Measurements from ENCODE around the gene ARHGAP24. TPM values are rescaled to one million over a fixed set of nuclear protein-coding genes. Genes with fewer than 3 reads are reported as not detected.

ARHGAP24 gene
- total and polyA plus RNA-seq, 4 donors, result 10.0 to 79.4 (median 21.6) TPM

GRCh38 chr4:85577307-85577706 is 102.4 kb downstream of the ARHGAP24 start:
- no peak overlapping the region for H3K9ac ChIP-seq (ENCODE audit: insufficient read depth in 1 of 2, low read length in 2 of 2)
- no peaks in the 10 kb centered on the region for H3K27me3 ChIP-seq (ENCODE audit: control insufficient read depth in 3 of 3, insufficient read depth in 3 of 3, low read length in 2 of 3)
- no peak overlapping the region for H3K4me3 ChIP-seq
- no peaks in the 10 kb centered on the region for H3K9me3 ChIP-seq (ENCODE audit: control insufficient read depth in 4 of 4, insufficient read depth in 3 of 4, low read length in 3 of 4)
- 71 to 73% methylated on average over 4 of the region's 4 CpGs for WGBS, 2 donors
- no peak for DNase-seq
- no peak overlapping the region for H3K27ac ChIP-seq (ENCODE audit: low read depth in 1 of 2, low read length in 1 of 2)
- H3K4me1 ChIP-seq (ENCODE audit: control insufficient read depth in 5 of 5, insufficient read depth in 5 of 5, low read length in 5 of 5), result no peaks in the 10 kb centered on the region
- ATAC-seq (ENCODE audit: insufficient read depth, low FRiP score), result no peak
- TF ChIP-seq CTCF (IDR thresholded peaks at IDR 0.05; ENCODE audit: control extremely low read depth, extremely low read depth), result no peak
- H3K36me3 ChIP-seq (ENCODE audit: control insufficient read depth in 4 of 4, insufficient read depth in 4 of 4, low read length in 4 of 4), result no peaks in the 10 kb centered on the region

DNA sequence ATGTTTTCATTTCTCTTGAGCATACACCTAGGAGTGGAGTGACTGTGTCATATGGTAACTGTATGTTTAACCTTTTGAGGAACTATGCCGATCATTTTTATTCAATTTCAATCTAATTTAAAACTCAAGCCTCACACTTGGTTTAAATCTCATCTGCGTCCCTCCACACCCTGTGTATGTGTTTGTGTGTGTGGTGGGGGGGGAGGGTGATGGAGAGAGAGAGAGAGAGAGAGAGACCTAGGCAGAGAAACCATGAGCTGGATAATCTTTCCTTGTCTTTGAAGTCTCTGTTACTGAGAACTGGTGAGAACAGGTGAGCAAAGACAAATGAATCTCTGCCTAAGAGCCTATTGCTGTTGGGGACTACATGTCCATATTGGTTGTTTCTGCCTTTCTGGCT is 105.0 kb downstream of the ARHGAP24 start:
- Histone ChIP-seq H3K36me3 (ENCODE audit: control insufficient read depth in 4 of 4, insufficient read depth in 4 of 4, low read length in 4 of 4) (no peaks in the 10 kb centered on the region), H3K4me3 (no peak overlapping the region), H3K27me3 (ENCODE audit: control insufficient read depth in 3 of 3, insufficient read depth in 3 of 3, low read length in 2 of 3) (no peaks in the 10 kb centered on the region), H3K27ac (ENCODE audit: low read depth in 1 of 2, low read length in 1 of 2) (no peak overlapping the region), H3K4me1 (ENCODE audit: control insufficient read depth in 5 of 5, insufficient read depth in 5 of 5, low read length in 5 of 5) (no peaks in the 10 kb centered on the region), H3K9me3 (ENCODE audit: control insufficient read depth in 4 of 4, insufficient read depth in 3 of 4, low read length in 3 of 4) (no peaks in the 10 kb centered on the region), H3K9ac (ENCODE audit: insufficient read depth in 1 of 2, low read length in 2 of 2) (no peak overlapping the region)
- no peak for TF ChIP-seq CTCF (IDR thresholded peaks at IDR 0.05; ENCODE audit: control extremely low read depth, extremely low read depth)
- DNase-seq, result no peak
- 88 to 100% methylated on average over 2 of the region's 2 CpGs for WGBS, 2 donors
- no peak for ATAC-seq (ENCODE audit: insufficient read depth, low FRiP score)

- no peaks in the 10 kb centered on the region for H3K9me3 ChIP-seq (ENCODE audit: control insufficient read depth in 4 of 4, insufficient read depth in 3 of 4, low read length in 3 of 4)
- H3K9ac ChIP-seq (ENCODE audit: insufficient read depth in 1 of 2, low read length in 2 of 2), result no peak overlapping the region
- H3K27me3 ChIP-seq (ENCODE audit: control insufficient read depth in 3 of 3, insufficient read depth in 3 of 3, low read length in 2 of 3), result no peaks in the 10 kb centered on the region
- DNase-seq (no peak), ATAC-seq (ENCODE audit: insufficient read depth, low FRiP score) (no peak)
- TF ChIP-seq CTCF (IDR thresholded peaks at IDR 0.05; ENCODE audit: control extremely low read depth, extremely low read depth), result no peak
- no peaks in the 10 kb centered on the region for H3K4me1 ChIP-seq (ENCODE audit: control insufficient read depth in 5 of 5, insufficient read depth in 5 of 5, low read length in 5 of 5)
- H3K27ac ChIP-seq (ENCODE audit: low read depth in 1 of 2, low read length in 1 of 2), result no peak overlapping the region
- H3K36me3 ChIP-seq (ENCODE audit: control insufficient read depth in 4 of 4, insufficient read depth in 4 of 4, low read length in 4 of 4), result no peaks in the 10 kb centered on the region
- no peak overlapping the region for H3K4me3 ChIP-seq
- WGBS, 2 donors, result 93% methylated on average over 5 of the region's 5 CpGs
These were observed 105.5 kb downstream of the ARHGAP24 start for GRCh38 chr4:85580489-85580888.

GRCh38 chr4:85587952-85588351 is 113.0 kb downstream of the ARHGAP24 start:
- DNase-seq, result no peak
- Histone ChIP-seq H3K9me3 (ENCODE audit: control insufficient read depth in 4 of 4, insufficient read depth in 3 of 4, low read length in 3 of 4) (no peaks in the 10 kb centered on the region), H3K9ac (ENCODE audit: insufficient read depth in 1 of 2, low read length in 2 of 2) (no peak overlapping the region), H3K36me3 (ENCODE audit: control insufficient read depth in 4 of 4, insufficient read depth in 4 of 4, low read length in 4 of 4) (no peaks in the 10 kb centered on the region), H3K27ac (ENCODE audit: low read depth in 1 of 2, low read length in 1 of 2) (peak overlapping the region in 1 of 2 donors; percentile 40), H3K4me3 (no peak overlapping the region), H3K27me3 (ENCODE audit: control insufficient read depth in 3 of 3, insufficient read depth in 3 of 3, low read length in 2 of 3) (no peaks in the 10 kb centered on the region), H3K4me1 (ENCODE audit: control insufficient read depth in 5 of 5, insufficient read depth in 5 of 5, low read length in 5 of 5) (peaks cover 0 to 5% (median 0%) of the 10 kb centered on the region in 5 donors)
- TF ChIP-seq CTCF (IDR thresholded peaks at IDR 0.05; ENCODE audit: control extremely low read depth, extremely low read depth), result no peak
- no peak for ATAC-seq (ENCODE audit: insufficient read depth, low FRiP score)
- 83 to 94% methylated on average over 1 of the region's 1 CpG for WGBS, 2 donors

Data from lung (tissue), 12 donors.